ENCODE measurements around the gene GRAP2.

Gene GRAP2

DNA sequence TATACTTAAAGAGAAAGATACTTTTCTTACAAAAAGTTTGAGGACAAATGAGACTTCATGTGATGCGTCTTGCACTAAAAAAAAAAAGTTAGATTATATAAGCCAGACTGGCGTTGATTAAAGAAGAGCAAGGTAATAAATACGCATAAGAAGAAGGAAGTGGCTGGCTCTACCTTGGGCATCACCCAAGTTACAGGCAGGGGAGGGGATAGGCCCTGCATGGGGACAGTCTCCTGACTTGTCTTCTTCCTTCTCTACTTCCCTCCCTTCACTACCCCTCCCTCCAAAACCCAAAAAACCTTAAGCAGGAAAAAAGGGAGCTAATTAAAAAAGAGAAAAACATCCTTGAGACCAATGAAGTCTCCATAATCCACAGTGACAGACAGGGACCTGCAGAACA is 37.0 kb downstream of the GRAP2 start:
- no peaks in the 10 kb centered on the region for H3K9me3 ChIP-seq (ENCODE audit: insufficient read depth, low read depth, low read length)
- peak overlapping the region; percentile 36 for H3K9ac ChIP-seq (ENCODE audit: low read depth, low read length, poor library complexity, severe bottlenecking)
- H3K36me3 ChIP-seq (ENCODE audit: insufficient read depth, low read length) = peaks cover 30% of the 10 kb centered on the region; the same call in 1 of the 2 replicates
- no peak overlapping the region for H3K4me3 ChIP-seq (ENCODE audit: low read length, poor library complexity, severe bottlenecking)
- H3K27me3 ChIP-seq (ENCODE audit: insufficient read depth, low read length, poor library complexity, severe bottlenecking) = no peaks in the 10 kb centered on the region
- no peak overlapping the region for H3K4me2 ChIP-seq (ENCODE audit: low read depth, low read length, poor library complexity, severe bottlenecking)
- peaks cover 88% of the 10 kb centered on the region for H3K4me1 ChIP-seq (ENCODE audit: insufficient read depth, low read length, poor library complexity, severe bottlenecking)
- peaks cover 35% of the 10 kb centered on the region for H4K20me1 ChIP-seq (ENCODE audit: insufficient read depth, low read length, poor library complexity, severe bottlenecking)
- no peaks in the 10 kb centered on the region for H3K9me2 ChIP-seq (replicated peaks; ENCODE audit: low read depth, low read length)
- no peak overlapping the region for H2AFZ ChIP-seq (ENCODE audit: low read length)
- no peaks in the 10 kb centered on the region for H3F3A ChIP-seq (ENCODE audit: low read depth)
- TF ChIP-seq, protein P1, sequence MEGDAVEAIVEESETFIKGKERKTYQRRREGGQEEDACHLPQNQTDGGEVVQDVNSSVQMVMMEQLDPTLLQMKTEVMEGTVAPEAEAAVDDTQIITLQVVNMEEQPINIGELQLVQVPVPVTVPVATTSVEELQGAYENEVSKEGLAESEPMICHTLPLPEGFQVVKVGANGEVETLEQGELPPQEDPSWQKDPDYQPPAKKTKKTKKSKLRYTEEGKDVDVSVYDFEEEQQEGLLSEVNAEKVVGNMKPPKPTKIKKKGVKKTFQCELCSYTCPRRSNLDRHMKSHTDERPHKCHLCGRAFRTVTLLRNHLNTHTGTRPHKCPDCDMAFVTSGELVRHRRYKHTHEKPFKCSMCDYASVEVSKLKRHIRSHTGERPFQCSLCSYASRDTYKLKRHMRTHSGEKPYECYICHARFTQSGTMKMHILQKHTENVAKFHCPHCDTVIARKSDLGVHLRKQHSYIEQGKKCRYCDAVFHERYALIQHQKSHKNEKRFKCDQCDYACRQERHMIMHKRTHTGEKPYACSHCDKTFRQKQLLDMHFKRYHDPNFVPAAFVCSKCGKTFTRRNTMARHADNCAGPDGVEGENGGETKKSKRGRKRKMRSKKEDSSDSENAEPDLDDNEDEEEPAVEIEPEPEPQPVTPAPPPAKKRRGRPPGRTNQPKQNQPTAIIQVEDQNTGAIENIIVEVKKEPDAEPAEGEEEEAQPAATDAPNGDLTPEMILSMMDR (conservative IDR thresholded peaks at IDR 0.05; ENCODE audit: low read length) = no peak
- TF ChIP-seq EZH2phosphoT487 (IDR thresholded peaks at IDR 0.05; ENCODE audit: borderline replicate concordance) = no peak
- H3K79me2 ChIP-seq (ENCODE audit: insufficient read depth, low read length) = peaks cover 100% of the 10 kb centered on the region

DNA sequence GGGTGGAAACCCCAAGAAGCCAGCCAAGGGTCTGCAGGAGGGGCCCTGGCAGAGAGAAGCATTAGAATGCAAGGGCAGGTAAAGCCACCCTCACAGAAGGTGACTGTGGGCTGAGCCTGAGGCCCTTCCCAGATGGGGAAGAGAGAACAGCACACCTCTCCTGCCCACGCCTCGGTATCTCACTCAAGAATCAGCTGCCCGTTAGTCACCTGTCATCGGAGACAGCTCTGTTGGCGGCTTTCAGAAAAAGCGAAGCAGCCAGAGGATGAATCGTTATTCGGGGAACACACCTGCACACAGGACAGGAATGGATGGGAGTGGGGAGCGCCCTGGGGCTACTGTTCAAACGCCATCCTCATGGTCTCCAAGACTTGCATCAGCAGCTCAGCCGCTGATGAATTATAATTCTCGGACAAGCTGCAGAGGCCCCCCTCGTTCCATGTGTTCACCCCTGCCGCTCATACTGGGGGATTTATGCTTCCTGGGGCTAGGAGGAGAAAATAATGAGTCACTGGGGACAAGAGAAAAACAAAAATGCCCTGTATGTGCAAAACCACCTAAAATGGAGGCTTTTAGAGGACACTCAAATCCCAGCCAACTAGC is 37.7 kb downstream of the GRAP2 start:
- Histone ChIP-seq H2AFZ (ENCODE audit: low read length) (no peak overlapping the region), H4K20me1 (ENCODE audit: insufficient read depth, low read length, poor library complexity, severe bottlenecking) (peaks cover 35% of the 10 kb centered on the region), H3K79me2 (ENCODE audit: insufficient read depth, low read length) (peaks cover 100% of the 10 kb centered on the region), H3F3A (ENCODE audit: low read depth) (no peaks in the 10 kb centered on the region), H3K36me3 (ENCODE audit: insufficient read depth, low read length) (peaks cover 30% of the 10 kb centered on the region; the same call in 1 of the 2 replicates), H3K4me1 (ENCODE audit: insufficient read depth, low read length, poor library complexity, severe bottlenecking) (peaks cover 88% of the 10 kb centered on the region), H3K9me2 (replicated peaks; ENCODE audit: low read depth, low read length) (no peaks in the 10 kb centered on the region), H3K4me3 (ENCODE audit: low read length, poor library complexity, severe bottlenecking) (no peak overlapping the region), H3K9ac (ENCODE audit: low read depth, low read length, poor library complexity, severe bottlenecking) (peak overlapping the region; percentile 36), H3K27me3 (ENCODE audit: insufficient read depth, low read length, poor library complexity, severe bottlenecking) (no peaks in the 10 kb centered on the region), H3K4me2 (ENCODE audit: low read depth, low read length, poor library complexity, severe bottlenecking) (no peak overlapping the region), H3K9me3 (ENCODE audit: insufficient read depth, low read depth, low read length) (no peaks in the 10 kb centered on the region)
- TF ChIP-seq EZH2phosphoT487 (IDR thresholded peaks at IDR 0.05; ENCODE audit: borderline replicate concordance) = no peak
- TF ChIP-seq, protein P1 (conservative IDR thresholded peaks at IDR 0.05; ENCODE audit: low read length) = no peak

DNA sequence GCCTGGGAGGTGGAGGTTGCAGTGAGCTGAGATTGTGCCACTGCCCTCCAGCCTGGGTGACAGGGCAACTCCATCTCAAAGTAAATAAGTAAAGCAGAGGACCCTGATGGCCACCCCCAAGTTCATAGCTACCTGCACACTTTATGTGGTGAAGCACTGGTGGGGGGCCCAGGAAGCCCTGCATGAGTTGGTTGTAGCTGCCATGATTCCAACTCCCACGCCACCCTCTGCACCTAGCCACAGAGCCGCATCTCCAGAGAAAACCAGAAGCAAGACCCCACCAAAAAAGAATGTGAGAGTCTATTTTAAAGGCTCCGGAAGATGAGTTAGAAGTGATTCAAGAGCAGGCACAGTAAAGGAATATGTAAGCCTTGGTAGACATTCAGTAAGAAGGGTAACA is 38.9 kb downstream of the GRAP2 start:
- Histone ChIP-seq H2AFZ (ENCODE audit: low read length) (no peak overlapping the region), H3K4me2 (ENCODE audit: low read depth, low read length, poor library complexity, severe bottlenecking) (no peak overlapping the region), H3K9me3 (ENCODE audit: insufficient read depth, low read depth, low read length) (no peaks in the 10 kb centered on the region), H3K4me1 (ENCODE audit: insufficient read depth, low read length, poor library complexity, severe bottlenecking) (peaks cover 89% of the 10 kb centered on the region), H3K27me3 (ENCODE audit: insufficient read depth, low read length, poor library complexity, severe bottlenecking) (no peaks in the 10 kb centered on the region), H3K4me3 (ENCODE audit: low read length, poor library complexity, severe bottlenecking) (no peak overlapping the region), H3K79me2 (ENCODE audit: insufficient read depth, low read length) (peaks cover 100% of the 10 kb centered on the region), H4K20me1 (ENCODE audit: insufficient read depth, low read length, poor library complexity, severe bottlenecking) (peaks cover 28% of the 10 kb centered on the region), H3K9ac (ENCODE audit: low read depth, low read length, poor library complexity, severe bottlenecking) (no peak overlapping the region), H3K9me2 (replicated peaks; ENCODE audit: low read depth, low read length) (no peaks in the 10 kb centered on the region), H3F3A (ENCODE audit: low read depth) (no peaks in the 10 kb centered on the region), H3K36me3 (ENCODE audit: insufficient read depth, low read length) (peaks cover 26% of the 10 kb centered on the region; the same call in 1 of the 2 replicates)
- TF ChIP-seq, protein P1 (conservative IDR thresholded peaks at IDR 0.05; ENCODE audit: low read length) = no peak
- no peak for TF ChIP-seq EZH2phosphoT487 (IDR thresholded peaks at IDR 0.05; ENCODE audit: borderline replicate concordance)

Data from Loucy (cell line).